ACC112 (cell line): ENCODE measurements around the gene BMP5.

Source experiments
- H2AFZ ChIP-seq: fragments of 200-600 bp; sonication (generic); one replicate; pipeline ENCODE4 v1.6.0; 2017; ENCODE audit warnings: antibody characterized with exemption, low read length; ENCODE audit not compliant: unreplicated experiment
- H3K27ac ChIP-seq: fragments of 200-600 bp; sonication (generic); 2 replicates; pipeline ENCODE4 v1.5.1; 2014; ENCODE audit warnings: low read depth, mild to moderate bottlenecking, antibody characterized with exemption, low read length, moderate library complexity
- H3K27me3 ChIP-seq: fragments of 200-600 bp; sonication (generic); 2 replicates; pipeline ENCODE4 v1.6.1; 2014; ENCODE audit warnings: mild to moderate bottlenecking, antibody characterized with exemption, low read length, moderate library complexity, mixed read lengths; ENCODE audit not compliant: insufficient read depth
- H3K36me3 ChIP-seq: fragments of 200-600 bp; sonication (generic); 2 replicates; pipeline ENCODE4 v1.6.1; 2016; ENCODE audit warnings: mild to moderate bottlenecking, antibody characterized with exemption, low read length, moderate library complexity, mixed read lengths; ENCODE audit not compliant: insufficient read depth
- H3K4me1 ChIP-seq: fragments of 200-600 bp; sonication (generic); one replicate; pipeline ENCODE4 v1.6.1; 2016; ENCODE audit warnings: low read length, mixed read lengths; ENCODE audit not compliant: insufficient read depth, unreplicated experiment, control insufficient read depth
- H3K4me3 ChIP-seq: fragments of 200-600 bp; sonication (generic); 2 replicates; pipeline ENCODE4 v1.5.1; 2014; ENCODE audit warnings: mild to moderate bottlenecking, low read depth, low read length
- H3K79me2 ChIP-seq: fragments of 200-600 bp; sonication (generic); one replicate; pipeline ENCODE4 v1.6.0; 2016; ENCODE audit warnings: low read length; ENCODE audit not compliant: control insufficient read depth, unreplicated experiment, insufficient read depth

The BMP5 gene

DNA sequence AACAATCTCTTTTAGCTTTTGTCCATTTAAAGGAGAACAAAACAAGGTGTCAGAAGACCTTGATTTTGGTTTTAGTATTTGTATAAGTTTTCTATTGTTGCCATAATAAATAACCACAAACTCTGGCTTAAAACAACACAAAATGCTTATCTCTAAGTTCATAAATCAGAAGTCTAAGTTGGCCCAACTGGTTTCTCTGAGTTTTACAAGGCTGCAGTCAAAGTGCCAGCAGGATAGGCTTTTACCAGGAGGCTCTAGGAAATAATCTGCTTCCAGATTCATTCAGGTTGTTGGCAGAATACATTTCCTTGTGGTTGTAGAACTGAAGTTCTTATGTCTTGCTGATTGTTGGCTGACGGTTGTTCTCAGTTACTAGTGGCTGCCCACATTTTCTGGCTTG is 149.2 kb downstream of the BMP5 start:
- H3K4me1 ChIP-seq: peaks cover 6% of the 10 kb centered on the region
- no peaks in the 10 kb centered on the region for H3K36me3 ChIP-seq
- H3K27me3 ChIP-seq: no peaks in the 10 kb centered on the region
- H2AFZ ChIP-seq: peak overlapping the region; percentile 12
- H3K79me2 ChIP-seq: no peaks in the 10 kb centered on the region
- no peak overlapping the region for H3K4me3 ChIP-seq
- no peak overlapping the region for H3K27ac ChIP-seq

- no peaks in the 10 kb centered on the region for H3K36me3 ChIP-seq
- H3K27ac ChIP-seq: no peak overlapping the region
- no peak overlapping the region for H3K4me3 ChIP-seq
- no peaks in the 10 kb centered on the region for H3K4me1 ChIP-seq
- no peaks in the 10 kb centered on the region for H3K79me2 ChIP-seq
- H2AFZ ChIP-seq: no peak overlapping the region
- H3K27me3 ChIP-seq: no peaks in the 10 kb centered on the region
Observed at GRCh38 chr6:55714831-55715230, 160.6 kb downstream of the BMP5 start.

DNA sequence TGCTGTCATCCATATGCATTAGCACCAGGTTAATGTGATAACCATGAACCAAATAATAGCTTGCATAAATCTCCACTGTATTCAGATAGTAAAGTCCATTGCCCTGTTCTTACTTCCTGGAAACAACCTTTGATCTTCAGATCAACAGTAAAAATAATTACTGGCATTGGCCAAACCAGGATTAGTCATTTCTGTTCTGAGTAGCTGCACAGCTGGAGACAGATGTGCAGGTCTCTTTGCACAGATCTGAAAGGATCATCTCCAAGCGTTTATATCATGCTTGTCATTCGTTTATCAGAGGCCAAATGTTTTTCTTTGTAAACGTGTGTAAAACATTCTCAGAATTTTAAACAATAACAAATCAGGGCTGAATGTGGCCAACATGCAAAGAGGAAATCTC is 162.0 kb downstream of the BMP5 start:
- Histone ChIP-seq H3K27me3 (no peaks in the 10 kb centered on the region), H3K79me2 (no peaks in the 10 kb centered on the region), H2AFZ (no peak overlapping the region), H3K36me3 (no peaks in the 10 kb centered on the region), H3K27ac (no peak overlapping the region), H3K4me3 (no peak overlapping the region), H3K4me1 (no peaks in the 10 kb centered on the region)

GRCh38 chr6:55708711-55709110 is 166.7 kb downstream of the BMP5 start:
- no peak overlapping the region for H3K27ac ChIP-seq
- H3K79me2 ChIP-seq: no peaks in the 10 kb centered on the region
- no peaks in the 10 kb centered on the region for H3K27me3 ChIP-seq
- 0 out of 2 replicates have a peak, but pooled peaks cover 8% of the 10 kb centered on the region for H3K36me3 ChIP-seq
- no peak overlapping the region for H3K4me3 ChIP-seq
- no peaks in the 10 kb centered on the region for H3K4me1 ChIP-seq
- no peak overlapping the region for H2AFZ ChIP-seq

DNA sequence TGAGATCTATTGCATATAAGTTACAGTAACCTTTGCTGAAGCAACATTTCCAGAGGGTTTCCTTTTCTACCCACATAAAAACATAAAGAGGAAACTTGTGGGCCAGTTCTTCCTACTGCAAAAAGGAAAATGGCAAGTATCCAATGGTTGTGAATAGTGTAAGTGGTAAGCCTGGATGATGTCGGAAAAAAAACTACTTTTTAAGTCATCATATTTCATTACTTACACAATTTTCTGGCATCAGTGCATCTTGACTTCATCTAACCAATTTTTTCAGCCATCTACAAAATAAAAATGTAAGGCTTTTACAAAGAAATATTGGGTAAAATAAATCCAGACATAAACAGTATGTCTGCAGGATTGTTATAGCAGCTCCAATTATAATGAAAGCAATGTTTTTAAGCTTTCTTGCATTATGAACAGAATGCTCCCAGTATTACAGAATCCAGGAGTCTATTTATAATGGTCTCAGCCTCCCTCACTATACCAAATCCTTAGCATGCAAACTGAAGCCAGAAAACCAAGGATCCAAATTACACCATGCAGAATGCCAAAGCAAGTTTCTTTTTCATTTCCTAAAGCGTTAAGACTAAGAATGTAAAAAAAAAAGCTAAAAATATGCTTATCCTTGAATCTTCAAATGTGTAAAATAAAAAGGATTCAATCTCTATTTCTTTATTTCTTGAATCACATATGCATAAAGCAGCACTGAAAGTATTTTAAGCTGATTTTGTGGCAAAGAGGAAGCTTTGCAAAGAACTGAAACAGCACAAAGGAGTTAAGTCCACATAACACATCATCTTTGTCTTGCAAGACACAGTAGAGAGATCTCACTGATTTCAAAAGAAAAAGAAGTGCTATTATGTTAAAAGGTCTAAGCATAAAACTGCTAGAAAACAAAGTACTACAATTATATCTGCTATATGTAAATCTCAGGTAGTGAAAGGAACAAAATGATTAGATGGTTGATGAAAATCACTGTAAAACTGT is 169.6 kb downstream of the BMP5 start:
- Histone ChIP-seq H3K27ac (no peak overlapping the region), H3K4me3 (no peak overlapping the region), H3K79me2 (no peaks in the 10 kb centered on the region), H3K4me1 (peaks cover 3% of the 10 kb centered on the region), H3K27me3 (no peaks in the 10 kb centered on the region), H2AFZ (no peak overlapping the region), H3K36me3 (0 out of 2 replicates have a peak, but pooled peaks cover 8% of the 10 kb centered on the region)

DNA sequence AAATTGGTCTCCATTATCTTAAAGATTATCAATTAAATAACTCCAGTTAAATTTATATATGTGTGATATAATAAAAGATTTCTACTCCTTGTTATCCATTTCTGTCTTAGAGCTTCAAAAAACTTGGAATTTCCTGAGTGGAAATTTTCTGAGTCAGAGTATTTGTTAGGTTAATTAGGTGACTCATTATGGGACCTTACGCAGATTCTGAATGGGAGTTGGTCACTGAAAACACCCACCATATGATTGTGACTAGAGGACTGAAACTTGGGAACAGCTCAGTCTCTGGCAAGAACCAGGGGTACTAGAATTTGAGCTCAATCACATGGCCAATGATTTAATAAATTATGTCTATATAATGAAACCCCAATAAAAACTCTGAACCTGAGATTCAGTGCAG is 171.0 kb downstream of the BMP5 start:
- Histone ChIP-seq H3K36me3 (0 out of 2 replicates have a peak, but pooled peaks cover 8% of the 10 kb centered on the region), H3K4me1 (peaks cover 9% of the 10 kb centered on the region), H3K27ac (peak overlapping the region; percentile 49; the same call in 1 of the 2 replicates), H3K27me3 (no peaks in the 10 kb centered on the region), H3K4me3 (no peak overlapping the region), H3K79me2 (no peaks in the 10 kb centered on the region), H2AFZ (no peak overlapping the region)
